ENCODE results near the gene EML5.

The EML5 gene

GRCh38 chr14:88733121-88733520, 59.6 kb downstream of the EML5 start:
- DNase-seq (ENCODE audit: low read depth, low spot score), result no peak
- no peaks in the 10 kb centered on the region for H3K9me3 ChIP-seq (ENCODE audit: insufficient read depth, low read length)
- H3K4me3 ChIP-seq (ENCODE audit: insufficient read length, low read depth), result no peak overlapping the region
- no peaks in the 10 kb centered on the region for H3K4me1 ChIP-seq (ENCODE audit: insufficient read depth, insufficient read length)
- H3K27me3 ChIP-seq (ENCODE audit: insufficient read depth, insufficient read length), result no peaks in the 10 kb centered on the region
- no peak overlapping the region for H3K9ac ChIP-seq (ENCODE audit: insufficient read length, low read depth)
- no peaks in the 10 kb centered on the region for H3K36me3 ChIP-seq (ENCODE audit: insufficient read depth, insufficient read length, low read length)
- TF ChIP-seq YY1 (IDR thresholded peaks at IDR 0.05; ENCODE audit: insufficient read depth, insufficient read length) (no peak), ZNF274 (IDR thresholded peaks at IDR 0.05; ENCODE audit: low read depth, low read length) (no peak), SUZ12 (IDR thresholded peaks at IDR 0.05; ENCODE audit: extremely low read depth, insufficient read depth, insufficient read length) (no peak)

DNA sequence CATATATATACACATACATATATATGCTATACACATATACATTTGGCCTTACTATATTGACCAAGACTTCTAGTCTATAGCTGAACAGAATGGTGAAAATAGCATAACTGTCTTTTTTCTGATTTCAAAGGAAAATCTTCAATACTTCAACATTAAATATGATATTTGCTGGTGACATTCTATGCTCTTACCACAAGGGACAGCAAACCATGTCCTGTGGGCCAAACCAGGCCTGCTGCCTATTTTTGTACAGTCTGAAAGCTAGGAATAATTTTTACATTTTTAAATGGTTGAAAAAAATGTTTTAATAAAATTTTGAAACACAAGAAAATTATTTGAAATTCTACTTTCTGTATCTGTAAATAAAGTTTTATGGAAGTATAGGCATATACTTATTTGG, 63.6 kb downstream of the EML5 start:
- DNase-seq (ENCODE audit: low read depth, low spot score), result no peak
- no peaks in the 10 kb centered on the region for H3K4me1 ChIP-seq (ENCODE audit: insufficient read depth, insufficient read length)
- H3K9ac ChIP-seq (ENCODE audit: insufficient read length, low read depth), result no peak overlapping the region
- no peaks in the 10 kb centered on the region for H3K9me3 ChIP-seq (ENCODE audit: insufficient read depth, low read length)
- H3K27me3 ChIP-seq (ENCODE audit: insufficient read depth, insufficient read length), result no peaks in the 10 kb centered on the region
- no peaks in the 10 kb centered on the region for H3K36me3 ChIP-seq (ENCODE audit: insufficient read depth, insufficient read length, low read length)
- H3K4me3 ChIP-seq (ENCODE audit: insufficient read length, low read depth), result no peak overlapping the region
- no peak for TF ChIP-seq YY1 (IDR thresholded peaks at IDR 0.05; ENCODE audit: insufficient read depth, insufficient read length)
- TF ChIP-seq SUZ12 (IDR thresholded peaks at IDR 0.05; ENCODE audit: extremely low read depth, insufficient read depth, insufficient read length), result no peak
- TF ChIP-seq ZNF274 (IDR thresholded peaks at IDR 0.05; ENCODE audit: low read depth, low read length), result no peak

GRCh38 chr14:88727057-88727456, 65.7 kb downstream of the EML5 start:
- DNase-seq (ENCODE audit: low read depth, low spot score), result no peak
- no peak for TF ChIP-seq ZNF274 (IDR thresholded peaks at IDR 0.05; ENCODE audit: low read depth, low read length)
- TF ChIP-seq YY1 (IDR thresholded peaks at IDR 0.05; ENCODE audit: insufficient read depth, insufficient read length), result no peak
- TF ChIP-seq SUZ12 (IDR thresholded peaks at IDR 0.05; ENCODE audit: extremely low read depth, insufficient read depth, insufficient read length), result no peak
- Histone ChIP-seq H3K9ac (ENCODE audit: insufficient read length, low read depth) (no peak overlapping the region), H3K4me3 (ENCODE audit: insufficient read length, low read depth) (no peak overlapping the region), H3K36me3 (ENCODE audit: insufficient read depth, insufficient read length, low read length) (no peaks in the 10 kb centered on the region), H3K27me3 (ENCODE audit: insufficient read depth, insufficient read length) (no peaks in the 10 kb centered on the region), H3K9me3 (ENCODE audit: insufficient read depth, low read length) (no peaks in the 10 kb centered on the region), H3K4me1 (ENCODE audit: insufficient read depth, insufficient read length) (no peaks in the 10 kb centered on the region)

DNA sequence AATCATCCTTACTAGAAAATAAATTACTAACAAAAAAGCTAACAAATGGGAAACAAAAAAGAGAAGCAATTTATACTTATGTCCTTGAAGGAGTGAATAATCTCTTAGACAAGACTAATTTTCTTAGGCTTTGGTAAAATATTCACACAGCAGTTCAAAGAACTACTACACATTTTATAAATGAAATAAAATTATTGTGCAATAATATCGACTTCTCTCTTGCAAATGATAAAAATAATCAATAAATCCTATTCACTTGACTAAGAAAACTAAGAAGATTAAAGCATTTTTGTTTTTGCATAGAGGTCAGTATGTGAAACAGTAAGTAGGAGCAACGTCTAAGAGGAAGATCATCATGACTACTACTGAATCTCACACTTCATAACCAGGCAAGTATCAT, 82.0 kb downstream of the EML5 start:
- DNase-seq (ENCODE audit: low read depth, low spot score), result no peak
- no peak for TF ChIP-seq YY1 (IDR thresholded peaks at IDR 0.05; ENCODE audit: insufficient read depth, insufficient read length)
- H3K4me3 ChIP-seq (ENCODE audit: insufficient read length, low read depth), result no peak overlapping the region
- H3K27me3 ChIP-seq (ENCODE audit: insufficient read depth, insufficient read length), result no peaks in the 10 kb centered on the region
- no peaks in the 10 kb centered on the region for H3K9me3 ChIP-seq (ENCODE audit: insufficient read depth, low read length)
- no peak overlapping the region for H3K9ac ChIP-seq (ENCODE audit: insufficient read length, low read depth)
- no peaks in the 10 kb centered on the region for H3K4me1 ChIP-seq (ENCODE audit: insufficient read depth, insufficient read length)
- H3K36me3 ChIP-seq (ENCODE audit: insufficient read depth, insufficient read length, low read length), result no peaks in the 10 kb centered on the region

DNA sequence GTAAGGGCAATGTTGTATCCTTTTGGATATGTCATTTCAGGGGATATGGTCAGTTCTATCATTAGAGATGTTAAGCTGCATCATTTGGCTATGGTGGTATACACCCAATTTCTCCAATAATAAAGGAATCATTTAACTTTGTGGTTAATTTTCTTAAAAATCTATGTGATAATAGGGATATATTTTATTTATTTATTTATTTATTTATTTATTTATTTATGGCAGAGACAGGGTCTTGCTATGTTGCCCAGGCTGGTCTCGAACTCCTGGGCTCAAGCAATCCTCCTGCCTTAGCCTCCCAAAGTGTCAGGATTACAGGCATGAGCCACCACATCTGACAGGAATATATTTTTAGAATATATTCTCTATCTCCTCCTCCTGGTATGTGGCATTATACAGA, 85.7 kb downstream of the EML5 start:
- no peaks in the 10 kb centered on the region for H3K9me3 ChIP-seq (ENCODE audit: insufficient read depth, low read length)
- no peak for DNase-seq (ENCODE audit: low read depth, low spot score)
- H3K9ac ChIP-seq (ENCODE audit: insufficient read length, low read depth), result no peak overlapping the region
- H3K27me3 ChIP-seq (ENCODE audit: insufficient read depth, insufficient read length), result no peaks in the 10 kb centered on the region
- no peaks in the 10 kb centered on the region for H3K36me3 ChIP-seq (ENCODE audit: insufficient read depth, insufficient read length, low read length)
- TF ChIP-seq ZNF274 (IDR thresholded peaks at IDR 0.05; ENCODE audit: low read depth, low read length), result no peak
- no peak for TF ChIP-seq SUZ12 (IDR thresholded peaks at IDR 0.05; ENCODE audit: extremely low read depth, insufficient read depth, insufficient read length)
- TF ChIP-seq YY1 (IDR thresholded peaks at IDR 0.05; ENCODE audit: insufficient read depth, insufficient read length), result no peak
- no peak overlapping the region for H3K4me3 ChIP-seq (ENCODE audit: insufficient read length, low read depth)
- no peaks in the 10 kb centered on the region for H3K4me1 ChIP-seq (ENCODE audit: insufficient read depth, insufficient read length)

GRCh38 chr14:88706425-88706824, 86.3 kb downstream of the EML5 start:
- TF ChIP-seq YY1 (IDR thresholded peaks at IDR 0.05; ENCODE audit: insufficient read depth, insufficient read length) (no peak), SUZ12 (IDR thresholded peaks at IDR 0.05; ENCODE audit: extremely low read depth, insufficient read depth, insufficient read length) (no peak), ZNF274 (IDR thresholded peaks at IDR 0.05; ENCODE audit: low read depth, low read length) (no peak)
- no peaks in the 10 kb centered on the region for H3K4me1 ChIP-seq (ENCODE audit: insufficient read depth, insufficient read length)
- no peak overlapping the region for H3K9ac ChIP-seq (ENCODE audit: insufficient read length, low read depth)
- H3K4me3 ChIP-seq (ENCODE audit: insufficient read length, low read depth), result no peak overlapping the region
- no peaks in the 10 kb centered on the region for H3K27me3 ChIP-seq (ENCODE audit: insufficient read depth, insufficient read length)
- H3K9me3 ChIP-seq (ENCODE audit: insufficient read depth, low read length), result no peaks in the 10 kb centered on the region
- DNase-seq (ENCODE audit: low read depth, low spot score), result no peak
- H3K36me3 ChIP-seq (ENCODE audit: insufficient read depth, insufficient read length, low read length), result no peaks in the 10 kb centered on the region

DNA sequence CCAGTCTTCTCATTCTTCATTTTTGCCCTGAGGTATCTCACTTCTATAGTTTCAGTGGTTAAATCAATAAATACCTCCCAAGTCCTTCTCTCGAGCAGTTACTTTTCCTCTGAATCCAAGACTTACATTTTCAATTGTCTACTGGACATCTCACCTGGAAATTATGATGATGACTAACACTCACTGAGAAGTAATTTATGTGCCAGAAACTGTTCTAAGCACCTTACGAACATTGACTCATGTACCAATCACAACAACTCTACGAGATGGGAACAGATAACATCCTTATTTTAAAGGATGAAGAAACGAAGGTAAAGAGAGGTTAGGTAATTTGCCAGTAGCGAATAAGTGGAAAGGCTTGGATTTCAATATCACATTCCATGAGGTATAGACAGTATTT, 94.1 kb downstream of the EML5 start:
- no peak for DNase-seq (ENCODE audit: low read depth, low spot score)

GRCh38 chr14:88695870-88696269, 96.9 kb downstream of the EML5 start:
- TF ChIP-seq SUZ12 (IDR thresholded peaks at IDR 0.05; ENCODE audit: extremely low read depth, insufficient read depth, insufficient read length), result no peak
- TF ChIP-seq YY1 (IDR thresholded peaks at IDR 0.05; ENCODE audit: insufficient read depth, insufficient read length), result no peak
- TF ChIP-seq ZNF274 (IDR thresholded peaks at IDR 0.05; ENCODE audit: low read depth, low read length), result no peak
- DNase-seq (ENCODE audit: low read depth, low spot score), result no peak
- H3K4me3 ChIP-seq (ENCODE audit: insufficient read length, low read depth), result no peak overlapping the region
- H3K9me3 ChIP-seq (ENCODE audit: insufficient read depth, low read length), result no peaks in the 10 kb centered on the region
- H3K36me3 ChIP-seq (ENCODE audit: insufficient read depth, insufficient read length, low read length), result no peaks in the 10 kb centered on the region
- no peak overlapping the region for H3K9ac ChIP-seq (ENCODE audit: insufficient read length, low read depth)
- no peaks in the 10 kb centered on the region for H3K27me3 ChIP-seq (ENCODE audit: insufficient read depth, insufficient read length)
- no peaks in the 10 kb centered on the region for H3K4me1 ChIP-seq (ENCODE audit: insufficient read depth, insufficient read length)

More for the DNA sequence above, 94.1 kb downstream of the EML5 start:
- Histone ChIP-seq H3K9ac (ENCODE audit: insufficient read length, low read depth) (no peak overlapping the region), H3K4me1 (ENCODE audit: insufficient read depth, insufficient read length) (no peaks in the 10 kb centered on the region), H3K27me3 (ENCODE audit: insufficient read depth, insufficient read length) (no peaks in the 10 kb centered on the region), H3K36me3 (ENCODE audit: insufficient read depth, insufficient read length, low read length) (no peaks in the 10 kb centered on the region), H3K9me3 (ENCODE audit: insufficient read depth, low read length) (no peaks in the 10 kb centered on the region), H3K4me3 (ENCODE audit: insufficient read length, low read depth) (no peak overlapping the region)
- TF ChIP-seq ZNF274 (IDR thresholded peaks at IDR 0.05; ENCODE audit: low read depth, low read length) (no peak), SUZ12 (IDR thresholded peaks at IDR 0.05; ENCODE audit: extremely low read depth, insufficient read depth, insufficient read length) (no peak), YY1 (IDR thresholded peaks at IDR 0.05; ENCODE audit: insufficient read depth, insufficient read length) (no peak)
